Endothelial cell of umbilical vein (primary cell): Measurements from ENCODE around the gene AADACL4. TPM values are rescaled to one million over a fixed set of nuclear protein-coding genes. Genes with fewer than 3 reads are reported as not detected.

Source experiments
- BruUV-seq: library from RNA; stranded (reverse); fragments of 400-500 nt; replicated peaks from 2 replicates; lab custom pipeline; 2021; lab: Mats Ljungman, UMichigan
- CTCF ChIA-PET: fragments of 300-600, 350-600 bp; sonication (Branson Sonifier 250); formaldehyde crosslinking; loops from one replicate; lab custom pipeline; 2021; ENCODE audit warnings: antibody characterized with exemption, inconsistent platforms; lab: Charles Lee
- POLR2A ChIA-PET: fragments of 300-600, 350-600 bp; sonication (Branson Sonifier 250); formaldehyde crosslinking; loops from one replicate; lab custom pipeline; 2021; ENCODE audit warnings: antibody characterized with exemption, inconsistent platforms; lab: Charles Lee
- DNase-seq: peaks from one replicate; pipeline ENCODE4 v3.0.0-alpha.2; 2011; ENCODE audit warnings: low read depth, low spot score
- FAIRE-seq: peaks from 2 replicates; lab custom pipeline; 2011; peaks lifted over from hg19 to GRCh38; lab: Jason Lieb, UNC
- H2AFZ ChIP-seq: 2 replicates; pipeline ENCODE4 v1.6.0; 2012; ENCODE audit warnings: low read depth, low read length, control low read depth, inconsistent platforms
- H3K27ac ChIP-seq: 2 replicates; pipeline ENCODE4 v1.5.1; 2011; ENCODE audit warnings: low read depth, mild to moderate bottlenecking, control low read depth, low read length, moderate library complexity; ENCODE audit not compliant: insufficient read depth
- H3K27me3 ChIP-seq, 2 experiments: 2 replicates each; pipeline versions ENCODE4 v1.6.0 to v1.6.1; 2011; ENCODE audit warnings: low read length in 2 of 2, mixed read lengths in 1 of 2; ENCODE audit not compliant: control insufficient read depth in 2 of 2, insufficient read depth in 2 of 2
- H3K36me3 ChIP-seq, 2 experiments: 2 replicates in 1 of 2; 3 replicates in 1 of 2; pipeline ENCODE4 v1.5.1; 2011; ENCODE audit warnings: low read length in 2 of 2, mild to moderate bottlenecking in 1 of 2, moderate library complexity in 1 of 2; ENCODE audit not compliant: control insufficient read depth in 2 of 2, insufficient read depth in 2 of 2; ENCODE audit errors: extremely low read depth in 1 of 2
- H3K4me1 ChIP-seq: 3 replicates; pipeline ENCODE4 v1.5.1; 2011; ENCODE audit warnings: mild to moderate bottlenecking, low read length; ENCODE audit not compliant: control insufficient read depth, insufficient read depth; ENCODE audit errors: extremely low read depth
- H3K4me2 ChIP-seq: 2 replicates; pipeline ENCODE4 v1.6.1; 2011; ENCODE audit warnings: low read length, control low read depth, mixed read lengths; ENCODE audit not compliant: insufficient read depth
- H3K4me3 ChIP-seq, 3 experiments: fragments of 200-600 bp in 1 of 3; sonication (generic), shearing (Covaris generic) in 1 of 3; replicated peaks in 1 of 3; 2 replicates each; pipeline ENCODE4 v1.5.1; 2011 to 2016; ENCODE audit warnings: control low read depth in 3 of 3, low read length in 3 of 3, mild to moderate bottlenecking in 2 of 3, inconsistent platforms in 1 of 3, low read depth in 1 of 3, moderate library complexity in 1 of 3; ENCODE audit not compliant: insufficient read depth in 1 of 3
- H3K79me2 ChIP-seq: 2 replicates; pipeline ENCODE4 v1.6.0; 2012; ENCODE audit warnings: low read length, inconsistent platforms; ENCODE audit not compliant: control insufficient read depth, insufficient read depth
- H3K9ac ChIP-seq: replicated peaks from 2 replicates; pipeline ENCODE3; 2011; ENCODE audit warnings: low read length, control low read depth; ENCODE audit not compliant: insufficient read depth; ENCODE audit errors: extremely low read depth
- H3K9me1 ChIP-seq: replicated peaks from 3 replicates; pipeline ENCODE4 v1.6.0; 2011; ENCODE audit warnings: mild to moderate bottlenecking, low read length; ENCODE audit not compliant: control insufficient read depth, insufficient read depth; ENCODE audit errors: extremely low read depth
- H3K9me3 ChIP-seq: replicated peaks from 2 replicates; pipeline ENCODE4 v1.5.1; 2012; ENCODE audit warnings: low read length, inconsistent platforms; ENCODE audit not compliant: control insufficient read depth, insufficient read depth
- H4K20me1 ChIP-seq: replicated peaks from 2 replicates; pipeline ENCODE3; 2011; ENCODE audit warnings: mild to moderate bottlenecking, low read length; ENCODE audit not compliant: control insufficient read depth, insufficient read depth; ENCODE audit errors: extremely low read depth
- CTCF ChIP-seq, 2 donors: IDR thresholded peaks; 1 replicate in 1 of 2; 2 replicates in 1 of 2; pipeline ENCODE4 v1.5.1; 2011; ENCODE audit warnings: low read length in 2 of 2, mild to moderate bottlenecking in 2 of 2, moderate library complexity in 2 of 2, control low read depth in 1 of 2, inconsistent platforms in 1 of 2, low read depth in 1 of 2; ENCODE audit not compliant: insufficient read depth in 1 of 2; ENCODE audit errors: extremely low read depth in 1 of 2
- EZH2 ChIP-seq: IDR thresholded peaks from 2 replicates; pipeline ENCODE4 v1.6.1; 2012; ENCODE audit warnings: borderline replicate concordance, low read depth, mild to moderate bottlenecking, moderate library complexity, low read length, inconsistent platforms; ENCODE audit not compliant: severe bottlenecking
- FOS ChIP-seq: IDR thresholded peaks from 2 replicates; pipeline ENCODE4 v1.6.1; 2011; ENCODE audit warnings: mild to moderate bottlenecking, low read length, moderate library complexity, borderline replicate concordance; ENCODE audit not compliant: insufficient read depth
- GATA2 ChIP-seq: IDR thresholded peaks from 2 replicates; pipeline ENCODE4 v1.7.0; 2011; ENCODE audit warnings: low read depth, mild to moderate bottlenecking, moderate library complexity, mixed read lengths, low read length; ENCODE audit not compliant: insufficient read length, insufficient read depth
- JUN ChIP-seq: IDR thresholded peaks from 2 replicates; pipeline ENCODE4 v1.6.1; 2011; ENCODE audit warnings: borderline replicate concordance, low read depth; ENCODE audit not compliant: insufficient read length, insufficient read depth
- MYC ChIP-seq: IDR thresholded peaks from one replicate; pipeline ENCODE4 v1.6.1; 2011; ENCODE audit warnings: mild to moderate bottlenecking, low read depth, low read length
- POLR2A ChIP-seq: IDR thresholded peaks from 2 replicates; pipeline ENCODE4 v1.6.1; 2012; ENCODE audit warnings: low read depth, mild to moderate bottlenecking, control low read depth, low read length
- POLR2AphosphoS5 ChIP-seq: IDR thresholded peaks from 2 replicates; pipeline ENCODE4 v1.6.1; 2012; ENCODE audit warnings: low read depth, mild to moderate bottlenecking, control low read depth, low read length, moderate library complexity; ENCODE audit not compliant: insufficient read depth
- dilution Hi-C: fragments of 300-500 bp; cut with MboI; formaldehyde crosslinking; loops from one replicate; pipeline ENCODE4 v1.15.0; 2019; ENCODE audit warnings: low sequenced_read_pairs; ENCODE audit not compliant: extremely low pct_ligation_motif_present
- intact Hi-C: fragments of 100-400 bp; cut with micrococcal nuclease; formaldehyde crosslinking; loops from one replicate; pipeline ENCODE4 v1.10.0; 2022
- polyA plus RNA-seq, 4 experiments: library from polyadenylated mRNA; depleted of rRNA in 3 of 4; stranded (reverse) in 3 of 4; unstranded in 1 of 4; fragments of >200 nt; gene quantifications; 2 replicates each; pipeline versions ENCODE4 v1.2.1 to v1.2.3, GENCODE V29; 2011 to 2012; ENCODE audit warnings: missing spikeins in 1 of 4
- total RNA-seq: library from RNA; stranded (reverse); gene quantifications from 2 replicates; pipeline ENCODE4 v1.2.3, GENCODE V29; 2021
- TF ChIP-seq, protein P1 (sequence below): IDR thresholded peaks from 2 replicates; pipeline ENCODE4 v1.6.1; 2011; ENCODE audit not compliant: insufficient read depth, insufficient read length

Gene AADACL4
- total and polyA plus RNA-seq, 2 donors (not counting 3 experiments of a cell fraction or from before 2014, with no cell fraction given), result not detected

DNA sequence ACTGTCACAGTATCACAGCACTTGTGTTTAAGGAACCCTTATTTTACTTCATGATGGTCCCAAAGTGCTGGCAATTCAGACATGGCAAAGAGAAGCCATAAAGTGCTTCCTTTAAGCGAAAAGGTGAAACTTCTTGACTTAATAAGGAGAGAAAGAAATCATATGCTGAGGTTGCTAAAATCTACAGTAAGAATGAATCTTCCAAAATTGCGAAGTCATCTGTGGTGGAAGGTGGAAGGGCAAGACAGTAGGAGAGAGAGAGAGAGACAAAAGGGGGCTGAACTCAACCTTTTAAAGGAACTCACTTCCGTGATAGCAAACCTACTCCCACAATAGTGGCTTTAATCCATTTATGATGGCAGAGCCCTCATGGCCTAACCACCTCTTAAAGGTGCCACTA, 52.8 kb downstream of the AADACL4 start:
- POLR2A ChIA-PET, result no interaction called here
- FAIRE-seq, result no peak
- Histone ChIP-seq H3K36me3 (no peaks in the 10 kb centered on the region), H3K27me3 (no peaks in the 10 kb centered on the region), H3K9ac (no peak overlapping the region), H3K9me1 (no peaks in the 10 kb centered on the region), H3K27ac (no peak overlapping the region), H3K4me1 (no peaks in the 10 kb centered on the region), H2AFZ (no peak overlapping the region), H3K79me2 (no peaks in the 10 kb centered on the region), H3K4me2 (no peak overlapping the region), H3K9me3 (no peaks in the 10 kb centered on the region), H4K20me1 (no peaks in the 10 kb centered on the region), H3K4me3 (no peak overlapping the region)
- no peak for DNase-seq
- BruUV-seq, result no TSS peak
- intact Hi-C loops (no loop called here), dilution Hi-C loops (no loop called here)
- TF ChIP-seq JUN (no peak), POLR2A (no peak), POLR2AphosphoS5 (no peak)
- TF ChIP-seq, protein P1, sequence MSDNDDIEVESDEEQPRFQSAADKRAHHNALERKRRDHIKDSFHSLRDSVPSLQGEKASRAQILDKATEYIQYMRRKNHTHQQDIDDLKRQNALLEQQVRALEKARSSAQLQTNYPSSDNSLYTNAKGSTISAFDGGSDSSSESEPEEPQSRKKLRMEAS, result no peak
- CTCF ChIA-PET, result no interaction called here

GRCh38 chr1:12697397-12697796, 53.5 kb downstream of the AADACL4 start:
- H4K20me1 ChIP-seq, result no peaks in the 10 kb centered on the region
- no peaks in the 10 kb centered on the region for H3K36me3 ChIP-seq
- FAIRE-seq, result no peak
- TF ChIP-seq POLR2A (no peak), MYC (no peak), GATA2 (no peak), JUN (no peak), POLR2AphosphoS5 (no peak), FOS (no peak), EZH2 (no peak), CTCF (IDR thresholded peaks at IDR 0.05; ENCODE audit: extremely low read depth in 1 of 2, insufficient read depth in 1 of 2, low read depth in 1 of 2, low read length in 2 of 2) (no peak)
- TF ChIP-seq, protein P1, result no peak
- CTCF ChIA-PET, result no interaction called here
- BruUV-seq, result no TSS peak
- H3K79me2 ChIP-seq, result no peaks in the 10 kb centered on the region
- no peak overlapping the region for H3K9ac ChIP-seq
- no peak overlapping the region for H2AFZ ChIP-seq
- H3K4me3 ChIP-seq, result no peak overlapping the region
- no peak overlapping the region for H3K4me2 ChIP-seq
- no peaks in the 10 kb centered on the region for H3K9me1 ChIP-seq
- DNase-seq, result no peak
- intact Hi-C loops, result no loop called here
- H3K27ac ChIP-seq, result no peak overlapping the region
- H3K27me3 ChIP-seq, result no peaks in the 10 kb centered on the region
- no peaks in the 10 kb centered on the region for H3K9me3 ChIP-seq
- no peaks in the 10 kb centered on the region for H3K4me1 ChIP-seq
- dilution Hi-C loops, result no loop called here
- POLR2A ChIA-PET, result no interaction called here
